Fibroblast of lung (primary cell): ENCODE results near the gene SSBP3. TPM values are rescaled to one million over a fixed set of nuclear protein-coding genes. Genes with fewer than 3 reads are reported as not detected.

Source experiments
- DNase-seq, 2 donors: peaks; one replicate each; pipeline versions ENCODE4 v3.0.0 to v3.0.0-alpha.2; 2010; ENCODE audit warnings: low read depth in 2 of 2
- H2AFZ ChIP-seq: 2 replicates; pipeline ENCODE4 v1.5.1; 2012; ENCODE audit warnings: low read length, control low read depth, inconsistent platforms
- H3K27ac ChIP-seq: 2 replicates; pipeline ENCODE4 v1.5.1; 2011; ENCODE audit warnings: low read length, control low read depth; ENCODE audit not compliant: insufficient read depth
- H3K27me3 ChIP-seq: 2 replicates; pipeline ENCODE4 v1.5.1; 2011; ENCODE audit warnings: mild to moderate bottlenecking, low read length; ENCODE audit not compliant: control insufficient read depth, insufficient read depth
- H3K36me3 ChIP-seq: 2 replicates; pipeline ENCODE4 v1.5.1; 2011; ENCODE audit warnings: low read length; ENCODE audit not compliant: control insufficient read depth, insufficient read depth
- H3K4me1 ChIP-seq: 2 replicates; pipeline ENCODE4 v1.5.1; 2011; ENCODE audit warnings: low read length; ENCODE audit not compliant: control insufficient read depth, insufficient read depth; ENCODE audit errors: extremely low read depth
- H3K4me2 ChIP-seq: 2 replicates; pipeline ENCODE4 v1.5.1; 2011; ENCODE audit warnings: low read length, control low read depth; ENCODE audit not compliant: insufficient read depth; ENCODE audit errors: extremely low read depth
- H3K4me3 ChIP-seq, 4 experiments: fragments of 200-600 bp in 1 of 4; sonication (generic) in 1 of 4; replicated peaks in 1 of 4; 2 replicates each; pipeline ENCODE4 v1.5.1; 2011 to 2016; ENCODE audit warnings: low read length in 4 of 4, low read depth in 3 of 4, mild to moderate bottlenecking in 3 of 4, control low read depth in 2 of 4, inconsistent platforms in 1 of 4, mixed read lengths in 1 of 4; ENCODE audit not compliant: insufficient read depth in 1 of 4; ENCODE audit errors: control extremely low read depth in 1 of 4
- H3K79me2 ChIP-seq: 2 replicates; pipeline ENCODE4 v1.5.1; 2012; ENCODE audit warnings: mild to moderate bottlenecking, low read length, inconsistent platforms; ENCODE audit not compliant: control insufficient read depth, insufficient read depth
- H3K9ac ChIP-seq: 2 replicates; pipeline ENCODE4 v1.5.1; 2011; ENCODE audit warnings: mild to moderate bottlenecking, low read length, control low read depth; ENCODE audit not compliant: insufficient read depth
- H3K9me3 ChIP-seq: 2 replicates; pipeline ENCODE4 v1.5.1; 2012; ENCODE audit warnings: low read depth, low read length; ENCODE audit not compliant: control insufficient read depth, insufficient read depth
- H4K20me1 ChIP-seq: 2 replicates; pipeline ENCODE4 v1.5.1; 2011; ENCODE audit warnings: low read length; ENCODE audit not compliant: control insufficient read depth, insufficient read depth; ENCODE audit errors: extremely low read depth
- CTCF ChIP-seq, 2 donors: IDR thresholded peaks in 1 of 2; conservative IDR thresholded peaks in 1 of 2; 1 replicate in 1 of 2; 2 replicates in 1 of 2; pipeline ENCODE4 v1.5.1; 2011 to 2012; ENCODE audit warnings: low read length in 2 of 2, control low read depth in 1 of 2, inconsistent platforms in 1 of 2, low read depth in 1 of 2, mild to moderate bottlenecking in 1 of 2
- EZH2 ChIP-seq: IDR thresholded peaks from 2 replicates; pipeline ENCODE4 v1.5.1; 2012; ENCODE audit warnings: low read length, control low read depth, mild to moderate bottlenecking; ENCODE audit errors: missing control alignments
- polyA plus RNA-seq, 2 donors: library from polyadenylated mRNA; depleted of rRNA in 1 of 2; stranded (reverse) in 1 of 2; unstranded in 1 of 2; fragments of >200 nt; gene quantifications; 2 replicates each; pipeline ENCODE4 v1.2.1, GENCODE V29; 2011 to 2012; ENCODE audit warnings: missing spikeins in 1 of 2
- total RNA-seq: library from RNA; depleted of rRNA; stranded (reverse); fragments of >200 nt; gene quantifications from 2 replicates; pipeline ENCODE4 v1.2.1, GENCODE V29; 2014

The SSBP3 gene
- total and polyA plus RNA-seq, 2 donors (not counting 1 experiment from before 2014, with no cell fraction given): 9.4 to 26.4 TPM

GRCh38 chr1:54307305-54307704, 98.9 kb downstream of the SSBP3 start:
- Histone ChIP-seq H3K9me3 (no peaks in the 10 kb centered on the region), H3K4me1 (peaks cover 10% of the 10 kb centered on the region), H3K36me3 (no peaks in the 10 kb centered on the region), H3K79me2 (no peaks in the 10 kb centered on the region), H3K4me2 (no peak overlapping the region), H3K27ac (no peak overlapping the region), H2AFZ (no peak overlapping the region), H3K27me3 (no peaks in the 10 kb centered on the region), H3K4me3 (no peak overlapping the region), H3K9ac (no peak overlapping the region), H4K20me1 (no peaks in the 10 kb centered on the region)
- TF ChIP-seq EZH2 (no peak), CTCF (conservative IDR thresholded peaks at IDR 0.05 in 1 of 2, IDR thresholded peaks at IDR 0.05 in 1 of 2; ENCODE audit: low read depth in 1 of 2, low read length in 2 of 2) (no peak)
- DNase-seq: no peak

GRCh38 chr1:54305906-54306514, 100.2 kb downstream of the SSBP3 start:
- Histone ChIP-seq H3K36me3 (no peaks in the 10 kb centered on the region), H2AFZ (no peak overlapping the region), H3K4me3 (no peak overlapping the region), H3K9ac (no peak overlapping the region), H3K4me1 (peaks cover 3% of the 10 kb centered on the region), H4K20me1 (no peaks in the 10 kb centered on the region), H3K27me3 (no peaks in the 10 kb centered on the region), H3K79me2 (no peaks in the 10 kb centered on the region), H3K9me3 (no peaks in the 10 kb centered on the region), H3K27ac (no peak overlapping the region), H3K4me2 (no peak overlapping the region)
- TF ChIP-seq CTCF (conservative IDR thresholded peaks at IDR 0.05 in 1 of 2, IDR thresholded peaks at IDR 0.05 in 1 of 2; ENCODE audit: low read depth in 1 of 2, low read length in 2 of 2) (no peak), EZH2 (no peak)
- no peak for DNase-seq

GRCh38 chr1:54304518-54304917, 101.7 kb downstream of the SSBP3 start:
- H3K79me2 ChIP-seq: peaks cover 2% of the 10 kb centered on the region
- H3K9ac ChIP-seq: no peak overlapping the region
- no peak for TF ChIP-seq EZH2
- no peak for TF ChIP-seq CTCF (conservative IDR thresholded peaks at IDR 0.05 in 1 of 2, IDR thresholded peaks at IDR 0.05 in 1 of 2; ENCODE audit: low read depth in 1 of 2, low read length in 2 of 2)
- H4K20me1 ChIP-seq: no peaks in the 10 kb centered on the region
- no peaks in the 10 kb centered on the region for H3K9me3 ChIP-seq
- no peak overlapping the region for H2AFZ ChIP-seq
- no peak for DNase-seq
- no peak overlapping the region for H3K4me3 ChIP-seq
- no peaks in the 10 kb centered on the region for H3K27me3 ChIP-seq
- H3K36me3 ChIP-seq: no peaks in the 10 kb centered on the region
- H3K4me2 ChIP-seq: no peak overlapping the region
- peaks cover 3% of the 10 kb centered on the region for H3K4me1 ChIP-seq
- no peak overlapping the region for H3K27ac ChIP-seq
